SK-N-SH treated with all-trans-retinoic acid at 6 μM for 48 hours (cell line): ENCODE data around the gene MYH3.

Experiments
- ATAC-seq: fragments of 200-7000 bp; cut with Tn5 transposase; 3 replicates; pipeline ENCODE4 v1.9.1; 2020; ENCODE audit warnings: mild to moderate bottlenecking, moderate library complexity
- ARNTL ChIP-seq: fragments of 450-650 bp; formaldehyde crosslinking; IDR thresholded peaks from 2 replicates; pipeline ENCODE4 v1.5.0; 2020; ENCODE audit warnings: low read depth, mild to moderate bottlenecking, moderate library complexity, borderline replicate concordance
- BACH2 ChIP-seq: fragments of 250-450 bp; sonication (Bioruptor Pico); IDR thresholded peaks from 2 replicates; pipeline ENCODE4 v1.9.0; 2021; ENCODE audit warnings: mild to moderate bottlenecking, borderline replicate concordance
- CREB5 ChIP-seq: fragments of 250-450 bp; sonication (Bioruptor Pico); IDR thresholded peaks from 2 replicates; pipeline ENCODE4 v1.5.1; 2020; ENCODE audit warnings: low read depth, mild to moderate bottlenecking, moderate library complexity
- CSDC2 ChIP-seq: fragments of 250-450 bp; sonication (Bioruptor Pico); IDR thresholded peaks from 2 replicates; pipeline ENCODE4 v1.5.0; 2020; ENCODE audit warnings: mild to moderate bottlenecking, moderate library complexity
- CSRNP3 ChIP-seq: fragments of 250-450 bp; sonication (Bioruptor Pico); IDR thresholded peaks from 2 replicates; pipeline ENCODE4 v1.5.1; 2021; ENCODE audit warnings: mild to moderate bottlenecking, moderate library complexity
- GLIS3 ChIP-seq: fragments of 250-450 bp; sonication (Bioruptor Pico); IDR thresholded peaks from 2 replicates; pipeline ENCODE4 v1.5.0; 2020; ENCODE audit warnings: mild to moderate bottlenecking, moderate library complexity
- OSR1 ChIP-seq: fragments of 250-450 bp; sonication (Bioruptor Pico); IDR thresholded peaks from 2 replicates; pipeline ENCODE4 v1.8.0; 2022; ENCODE audit warnings: moderate library complexity, mild to moderate bottlenecking, inconsistent platforms
- PATZ1 ChIP-seq: fragments of 250-450 bp; sonication (Bioruptor Pico); IDR thresholded peaks from 2 replicates; pipeline ENCODE4 v1.8.0; 2020; ENCODE audit warnings: mild to moderate bottlenecking, moderate library complexity, borderline replicate concordance
- POU6F1 ChIP-seq: fragments of 250-450 bp; sonication (Bioruptor Pico); IDR thresholded peaks from 2 replicates; pipeline ENCODE4 v1.8.0; 2021; ENCODE audit warnings: low read depth, mild to moderate bottlenecking, moderate library complexity, borderline replicate concordance
- PPARA ChIP-seq: fragments of 250-450 bp; sonication (Bioruptor Pico); IDR thresholded peaks from 2 replicates; pipeline ENCODE4 v1.5.0; 2020; ENCODE audit warnings: mild to moderate bottlenecking, borderline replicate concordance
- RARB ChIP-seq: fragments of 250-450 bp; sonication (Bioruptor Pico); IDR thresholded peaks from 2 replicates; pipeline ENCODE4 v1.8.0; 2021; ENCODE audit warnings: mild to moderate bottlenecking, moderate library complexity
- SNAI2 ChIP-seq: fragments of 250-450 bp; sonication (Bioruptor Pico); IDR thresholded peaks from 2 replicates; pipeline ENCODE4 v1.5.0; 2020; ENCODE audit warnings: mild to moderate bottlenecking, moderate library complexity
- TCF4 ChIP-seq: fragments of 250-450 bp; sonication (Bioruptor Pico); IDR thresholded peaks from 2 replicates; pipeline ENCODE4 v1.8.0; 2021; ENCODE audit warnings: mild to moderate bottlenecking, moderate library complexity, borderline replicate concordance
- TOX ChIP-seq: fragments of 250-450 bp; sonication (Bioruptor Pico); IDR thresholded peaks from 2 replicates; pipeline ENCODE4 v1.8.0; 2021; ENCODE audit warnings: mild to moderate bottlenecking, moderate library complexity, borderline replicate concordance
- TSHZ2 ChIP-seq: fragments of 250-450 bp; sonication (Bioruptor Pico); IDR thresholded peaks from 2 replicates; pipeline ENCODE4 v1.5.0; 2020; ENCODE audit warnings: mild to moderate bottlenecking, moderate library complexity
- ZC3H10 ChIP-seq: fragments of 250-450 bp; sonication (Bioruptor Pico); IDR thresholded peaks from 2 replicates; pipeline ENCODE4 v1.5.1; 2021; ENCODE audit warnings: mild to moderate bottlenecking, moderate library complexity
- ZFP3 ChIP-seq: fragments of 250-450 bp; sonication (Bioruptor Pico); IDR thresholded peaks from 2 replicates; pipeline ENCODE4 v1.5.0; 2020; ENCODE audit warnings: mild to moderate bottlenecking, moderate library complexity
- ZFP30 ChIP-seq: fragments of 450-650 bp; formaldehyde crosslinking; IDR thresholded peaks from 2 replicates; pipeline ENCODE4 v1.5.0; 2022; ENCODE audit warnings: mild to moderate bottlenecking, moderate library complexity
- ZNF565 ChIP-seq: fragments of 450-650 bp; formaldehyde crosslinking; conservative IDR thresholded peaks from 2 replicates; pipeline ENCODE4 v1.5.0; 2020; ENCODE audit warnings: low read depth, mild to moderate bottlenecking, moderate library complexity
- ZNF70 ChIP-seq: fragments of 450-650 bp; formaldehyde crosslinking; IDR thresholded peaks from 2 replicates; pipeline ENCODE4 v1.5.0; 2020; ENCODE audit warnings: mild to moderate bottlenecking, moderate library complexity

The MYH3 gene

GRCh38 chr17:10663231-10663630 lies 6.1 kb upstream of the MYH3 start:
- ATAC-seq = no peak
- TF ChIP-seq ARNTL (CRISPR knock-in tag) = no peak
- no peak for TF ChIP-seq BACH2 (CRISPR knock-in tag)
- no peak for TF ChIP-seq ZFP30 (CRISPR knock-in tag)
- TF ChIP-seq RARB (CRISPR knock-in tag) = no peak
- TF ChIP-seq ZNF70 (CRISPR knock-in tag) = no peak
- no peak for TF ChIP-seq OSR1 (CRISPR knock-in tag)
- no peak for TF ChIP-seq ZFP3 (CRISPR knock-in tag)
- TF ChIP-seq POU6F1 (CRISPR knock-in tag) = no peak
- TF ChIP-seq PPARA (CRISPR knock-in tag) = no peak
- no peak for TF ChIP-seq ZNF565 (CRISPR knock-in tag)
- no peak for TF ChIP-seq TSHZ2 (CRISPR knock-in tag)
- TF ChIP-seq SNAI2 (CRISPR knock-in tag) = no peak
- TF ChIP-seq CSRNP3 (CRISPR knock-in tag) = no peak
- no peak for TF ChIP-seq CSDC2 (CRISPR knock-in tag)

GRCh38 chr17:10661437-10661836 lies 4.3 kb upstream of the MYH3 start:
- TF ChIP-seq TOX (CRISPR knock-in tag) = no peak
- no peak for TF ChIP-seq ZNF70 (CRISPR knock-in tag)
- no peak for TF ChIP-seq ZNF565 (CRISPR knock-in tag)
- no peak for TF ChIP-seq GLIS3
- ATAC-seq = no peak

GRCh38 chr17:10657879-10658278 lies 770 bp upstream of the MYH3 start:
- no peak for ATAC-seq
- TF ChIP-seq CSRNP3 (CRISPR knock-in tag) = no peak
- no peak for TF ChIP-seq CSDC2 (CRISPR knock-in tag)
- no peak for TF ChIP-seq PATZ1 (CRISPR knock-in tag)
- TF ChIP-seq ARNTL (CRISPR knock-in tag) = no peak
- no peak for TF ChIP-seq GLIS3
- no peak for TF ChIP-seq ZFP30 (CRISPR knock-in tag)
- TF ChIP-seq TCF4 (CRISPR knock-in tag) = no peak
- TF ChIP-seq PPARA (CRISPR knock-in tag) = no peak
- TF ChIP-seq OSR1 (CRISPR knock-in tag) = no peak
- TF ChIP-seq ZC3H10 (CRISPR knock-in tag) = no peak
- TF ChIP-seq CREB5 = no peak
- no peak for TF ChIP-seq SNAI2 (CRISPR knock-in tag)
